NCI-H345 treated with DMSO at 0.1 percent for 48 hours (cell line): ENCODE results near the gene LGALS13.

Experiments
- DNase-seq: peaks from one replicate; lab custom pipeline; 2025; ENCODE audit not compliant: unreplicated experiment; lab: John Stamatoyannopoulos, UW

Gene LGALS13, protein sequence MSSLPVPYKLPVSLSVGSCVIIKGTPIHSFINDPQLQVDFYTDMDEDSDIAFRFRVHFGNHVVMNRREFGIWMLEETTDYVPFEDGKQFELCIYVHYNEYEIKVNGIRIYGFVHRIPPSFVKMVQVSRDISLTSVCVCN

DNA sequence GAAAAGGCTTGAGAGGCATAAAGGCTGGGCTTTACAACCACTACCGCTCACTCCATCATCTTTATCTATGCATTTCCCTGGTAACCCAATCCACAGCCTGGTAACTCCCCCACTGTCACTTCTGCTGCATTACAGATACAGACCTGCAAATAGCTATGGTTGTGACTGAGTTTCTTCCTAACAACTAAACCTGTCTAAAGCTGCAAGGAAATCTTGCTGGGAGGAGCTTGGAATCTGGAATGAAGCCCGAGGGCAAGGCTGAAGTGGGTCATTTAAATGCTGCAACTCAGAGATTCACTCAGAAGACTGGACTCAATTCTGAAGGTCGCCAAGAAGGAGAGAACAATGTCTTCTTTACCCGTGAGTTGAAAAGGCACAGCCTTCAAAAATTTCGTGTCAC lies at the start of gene LGALS13:
Gene LGALS13, plus strand, starts transcription at position 301 of the 400 bp plus-strand sequence. Its CDS starts 45 bp downstream, at position 346.
- no peak for DNase-seq

DNA sequence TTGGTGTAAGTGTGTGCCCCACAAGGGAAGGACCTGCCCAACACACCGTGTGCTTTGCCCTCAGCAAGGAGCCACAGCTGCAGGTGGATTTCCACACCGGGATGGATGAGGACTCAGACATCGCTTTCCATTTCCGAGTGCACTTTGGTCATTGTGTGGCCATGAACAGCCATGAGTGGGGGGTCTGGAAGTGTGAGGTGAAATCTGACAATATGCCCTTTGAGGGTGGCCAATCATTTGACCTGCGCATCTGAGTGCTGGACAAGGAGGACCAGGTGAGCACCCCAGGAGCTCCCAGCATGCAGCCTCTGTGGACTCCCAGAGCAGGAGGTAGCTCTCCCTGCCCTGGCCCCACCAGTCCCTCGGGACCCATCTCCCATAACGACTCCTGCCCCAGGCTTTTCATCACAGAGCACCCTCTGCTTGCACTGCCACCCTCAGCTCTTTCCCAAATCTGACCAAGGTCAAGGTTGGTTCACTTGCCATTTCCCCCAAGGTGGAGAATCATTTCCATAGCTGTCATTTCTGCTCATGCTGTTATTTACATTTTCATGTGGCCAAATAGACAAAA lies 49.2 kb upstream of the LGALS13 start:
- DNase-seq = no peak

GRCh38 chr19:39554701-39555311 lies 47.5 kb upstream of the LGALS13 start:
- no peak for DNase-seq

DNA sequence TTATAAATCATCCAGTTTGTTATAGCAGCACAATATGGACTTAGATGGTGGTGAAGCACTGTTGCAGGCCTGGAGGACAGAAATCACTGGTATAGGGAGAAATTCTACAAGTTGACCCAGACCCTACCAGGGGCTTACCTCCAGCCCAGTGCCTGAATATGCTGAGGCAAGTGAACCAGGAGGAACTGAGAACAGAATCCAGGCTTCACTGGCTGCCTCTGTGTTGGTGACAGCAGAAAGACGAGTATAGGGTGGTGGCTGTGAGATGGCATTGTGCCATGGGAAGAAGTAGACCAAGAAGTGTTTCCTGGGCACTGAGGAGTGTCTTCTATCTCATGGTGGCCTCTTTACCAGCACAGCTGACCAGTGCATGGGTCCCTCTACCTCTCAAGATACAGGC lies 46.4 kb upstream of the LGALS13 start:
- DNase-seq = no peak

GRCh38 chr19:39557811-39558623 lies 44.3 kb upstream of the LGALS13 start:
- peak; percentile 23 for DNase-seq

- no peak for DNase-seq
These were observed 43.7 kb upstream of the LGALS13 start for GRCh38 chr19:39558624-39559117.

- DNase-seq = no peak
These were observed 38.9 kb upstream of the LGALS13 start for GRCh38 chr19:39563408-39563807.

- DNase-seq = no peak
These were observed 36.3 kb upstream of the LGALS13 start for GRCh38 chr19:39566064-39566463.

DNA sequence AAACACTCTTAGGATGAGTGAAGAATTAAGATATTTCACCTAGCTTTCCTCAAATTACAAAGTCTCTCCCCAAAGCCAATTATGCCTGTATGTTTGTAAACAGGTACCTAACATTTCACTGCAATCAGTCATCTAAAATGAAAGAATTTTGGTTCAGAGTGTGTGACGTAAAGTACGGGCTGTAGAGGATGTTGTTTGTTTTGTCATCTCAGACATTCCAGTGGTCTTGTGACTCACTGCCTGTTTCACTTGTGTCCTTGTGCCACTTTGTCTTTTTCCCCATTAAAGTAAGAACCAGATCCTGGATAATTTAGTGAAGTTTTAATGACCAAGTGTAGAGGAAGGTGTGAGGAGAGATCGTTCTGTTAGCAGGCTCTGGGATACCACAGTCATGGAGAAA lies 33.7 kb upstream of the LGALS13 start:
- DNase-seq = no peak

- DNase-seq = no peak
These were observed 19.9 kb upstream of the LGALS13 start for GRCh38 chr19:39582442-39582841.

DNA sequence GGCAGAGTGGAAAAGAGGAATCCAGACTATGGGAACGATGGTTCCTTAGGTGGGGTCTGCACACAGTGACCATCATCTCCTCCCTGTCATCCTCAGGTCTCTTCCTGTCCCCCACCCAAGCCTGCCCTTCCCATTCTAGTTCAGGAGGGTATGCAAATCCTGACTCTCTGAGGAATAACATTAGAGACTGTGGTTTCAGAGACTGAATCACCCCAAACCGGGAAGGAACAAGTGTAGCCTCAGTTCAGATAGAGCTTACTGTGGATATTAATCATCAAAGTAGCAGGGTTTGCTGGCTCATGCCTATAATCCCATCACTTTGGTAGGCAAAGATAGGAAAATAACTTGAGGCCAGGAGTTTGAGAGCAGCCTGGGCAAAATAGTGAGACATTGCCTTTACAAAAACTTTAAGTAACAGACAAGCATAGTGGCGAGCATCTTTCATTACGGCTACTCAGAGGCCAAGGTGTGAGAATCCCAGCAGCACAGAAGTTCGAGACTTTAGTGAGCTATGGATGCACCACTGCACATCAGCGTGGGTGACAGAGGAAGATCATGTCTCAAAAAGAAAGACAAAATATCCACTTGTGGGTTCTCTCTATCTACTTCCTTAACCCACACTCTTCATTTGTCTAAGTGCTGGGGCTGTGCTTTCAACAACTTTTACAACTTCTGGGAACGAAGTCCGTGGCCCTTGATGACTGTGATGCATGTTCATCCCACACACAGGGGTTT lies 19.3 kb upstream of the LGALS13 start:
- DNase-seq = no peak

DNA sequence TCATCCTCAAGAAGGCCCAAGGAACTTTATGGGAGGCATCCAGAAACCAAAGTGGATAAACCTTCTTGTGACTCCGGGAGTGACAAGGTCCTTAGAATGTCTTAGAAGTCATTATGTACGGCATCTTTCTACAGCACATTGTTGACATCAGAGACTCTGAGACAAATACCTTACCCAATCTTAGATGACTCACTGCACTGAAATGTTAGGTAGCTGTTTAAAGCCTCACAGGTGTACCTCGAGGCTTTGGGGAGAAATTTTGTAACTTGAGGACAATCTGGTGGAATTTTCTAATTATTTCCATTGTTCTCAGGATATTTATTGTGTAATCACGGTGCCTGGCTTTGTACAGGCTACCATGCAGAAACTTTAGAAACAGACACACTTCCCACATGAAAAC lies 14.8 kb upstream of the LGALS13 start:
- DNase-seq = no peak

DNA sequence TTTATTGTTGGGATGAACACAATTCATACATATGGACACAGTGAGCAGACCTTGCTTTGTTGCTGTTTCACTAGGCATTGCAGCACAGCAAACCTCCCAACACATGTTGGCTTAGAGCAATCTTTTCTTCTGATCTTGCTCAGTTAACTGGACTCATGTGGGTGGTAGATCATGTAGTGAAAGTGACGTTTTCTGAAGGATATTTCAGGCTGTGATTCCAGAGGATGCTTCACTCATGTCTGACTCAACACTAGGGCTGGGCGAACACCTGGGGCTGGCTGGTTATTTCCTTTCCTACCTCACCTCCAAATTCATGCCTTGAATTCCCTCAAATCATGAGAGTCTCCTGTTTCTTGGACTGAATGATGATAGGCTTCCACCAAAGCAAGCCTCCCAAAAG lies 14.3 kb upstream of the LGALS13 start:
- DNase-seq = no peak

DNA sequence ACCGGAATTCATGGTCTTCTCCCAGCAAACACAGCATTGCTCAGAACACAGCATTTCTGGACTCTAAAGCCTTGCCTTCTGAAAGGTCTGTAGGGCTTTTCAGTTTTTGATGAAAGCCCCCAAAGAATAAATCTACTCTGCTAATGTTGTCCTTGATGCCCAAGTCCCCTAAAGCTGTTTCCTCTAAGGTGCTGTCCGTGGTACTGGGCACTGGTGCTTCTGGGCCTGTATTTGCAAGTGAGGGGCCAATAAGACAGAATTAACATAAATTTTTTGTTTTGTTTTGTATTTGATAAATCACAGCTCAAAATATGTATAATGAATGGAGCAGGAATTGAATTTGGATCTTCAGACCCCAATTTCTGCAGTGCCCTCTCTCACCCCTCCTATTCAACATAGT lies 12.1 kb upstream of the LGALS13 start:
- no peak for DNase-seq

DNA sequence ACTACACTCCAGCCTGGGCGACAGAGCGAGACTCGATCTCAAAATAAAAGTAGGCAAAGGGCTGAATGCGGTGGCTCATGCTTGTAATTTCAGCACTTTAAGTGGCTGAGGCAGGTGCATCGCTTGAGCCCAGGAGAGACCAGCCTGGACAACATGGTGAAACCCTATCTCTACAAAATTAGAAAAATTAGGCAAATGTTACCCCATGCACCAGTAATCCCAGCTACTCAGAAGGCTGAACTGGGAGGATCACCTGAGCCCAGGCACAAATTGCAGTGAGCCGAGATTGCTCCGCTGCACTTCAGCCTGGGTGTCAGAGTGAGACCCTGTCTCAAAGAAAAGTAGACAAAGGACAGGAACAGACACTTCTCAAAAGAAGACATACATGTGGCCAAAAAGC lies 9.9 kb upstream of the LGALS13 start:
- DNase-seq = no peak

GRCh38 chr19:39595950-39596349 lies 6.4 kb upstream of the LGALS13 start:
- no peak for DNase-seq

DNA sequence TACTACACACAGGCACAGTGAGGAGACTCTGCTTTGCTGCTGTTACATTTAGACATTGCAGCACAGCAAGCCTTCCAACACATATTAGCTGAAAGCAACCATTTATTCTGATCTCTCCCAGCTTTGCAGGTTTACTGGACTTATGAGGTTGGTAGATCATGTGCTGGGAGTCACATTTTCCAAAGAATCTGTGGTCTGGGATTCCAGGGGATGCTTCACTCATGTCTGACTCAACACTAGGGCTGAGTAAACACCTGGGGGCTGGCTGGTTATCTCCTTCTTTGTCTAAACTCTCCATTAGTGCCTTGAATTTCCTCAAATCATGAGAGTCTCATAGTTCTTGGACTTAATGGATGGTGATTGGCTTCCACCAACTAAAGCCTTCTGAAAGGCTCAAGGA lies 5.4 kb upstream of the LGALS13 start:
- DNase-seq = no peak

GRCh38 chr19:39599116-39599515 lies 3.2 kb upstream of the LGALS13 start:
- no peak for DNase-seq

GRCh38 chr19:39603825-39604224 lies 1.5 kb downstream of the LGALS13 start:
- DNase-seq = no peak

- no peak for DNase-seq
These were observed 4.7 kb downstream of the LGALS13 start for GRCh38 chr19:39607021-39607420.

DNA sequence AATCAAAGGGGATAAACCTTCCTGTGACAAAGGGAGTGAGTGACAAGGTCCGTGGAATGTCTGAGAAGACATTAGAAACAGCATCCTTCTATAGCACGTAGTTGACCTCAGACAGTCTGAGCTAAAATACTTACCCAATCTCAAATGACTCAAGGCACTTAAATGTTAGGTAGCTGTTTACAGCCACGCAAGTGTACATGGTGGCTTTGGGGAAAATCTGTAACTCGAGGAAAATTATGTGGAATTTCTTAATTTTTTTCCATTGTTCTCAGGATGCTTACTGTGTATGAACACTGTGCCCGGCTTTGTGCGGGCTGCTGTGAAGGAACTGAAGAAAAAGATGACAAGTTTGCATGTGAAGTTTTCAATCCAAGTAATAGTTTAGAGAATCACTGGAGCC lies 5.2 kb downstream of the LGALS13 start:
- DNase-seq = no peak
